Measurements from ENCODE around the gene APPL1.

APPL1 gene

DNA sequence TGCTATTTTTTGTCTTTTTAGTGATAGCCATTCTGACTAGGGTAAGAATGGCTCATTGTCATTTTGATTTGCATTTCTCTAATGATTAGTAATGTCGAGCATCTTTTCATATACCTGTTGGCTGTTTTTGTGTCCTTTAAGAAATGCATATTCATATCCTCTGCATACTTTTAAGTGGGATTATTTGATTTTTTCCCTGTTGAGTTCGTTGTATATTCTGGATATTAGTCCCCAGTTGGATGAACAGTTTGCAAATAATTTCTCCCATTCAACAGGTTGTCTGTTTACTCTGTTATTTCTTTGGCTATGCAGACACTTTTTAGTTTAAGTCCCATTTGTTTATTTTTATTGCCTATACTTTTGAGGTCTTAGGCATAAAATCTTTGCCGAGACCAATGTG lies 34.4 kb downstream of the APPL1 start:
- DNase-seq (ENCODE audit: low read depth): no peak
- no peak overlapping the region for H3K4me3 ChIP-seq (ENCODE audit: low read length)
- TF ChIP-seq, protein P1, sequence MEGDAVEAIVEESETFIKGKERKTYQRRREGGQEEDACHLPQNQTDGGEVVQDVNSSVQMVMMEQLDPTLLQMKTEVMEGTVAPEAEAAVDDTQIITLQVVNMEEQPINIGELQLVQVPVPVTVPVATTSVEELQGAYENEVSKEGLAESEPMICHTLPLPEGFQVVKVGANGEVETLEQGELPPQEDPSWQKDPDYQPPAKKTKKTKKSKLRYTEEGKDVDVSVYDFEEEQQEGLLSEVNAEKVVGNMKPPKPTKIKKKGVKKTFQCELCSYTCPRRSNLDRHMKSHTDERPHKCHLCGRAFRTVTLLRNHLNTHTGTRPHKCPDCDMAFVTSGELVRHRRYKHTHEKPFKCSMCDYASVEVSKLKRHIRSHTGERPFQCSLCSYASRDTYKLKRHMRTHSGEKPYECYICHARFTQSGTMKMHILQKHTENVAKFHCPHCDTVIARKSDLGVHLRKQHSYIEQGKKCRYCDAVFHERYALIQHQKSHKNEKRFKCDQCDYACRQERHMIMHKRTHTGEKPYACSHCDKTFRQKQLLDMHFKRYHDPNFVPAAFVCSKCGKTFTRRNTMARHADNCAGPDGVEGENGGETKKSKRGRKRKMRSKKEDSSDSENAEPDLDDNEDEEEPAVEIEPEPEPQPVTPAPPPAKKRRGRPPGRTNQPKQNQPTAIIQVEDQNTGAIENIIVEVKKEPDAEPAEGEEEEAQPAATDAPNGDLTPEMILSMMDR (IDR thresholded peaks at IDR 0.05; ENCODE audit: insufficient read depth, low read depth, low read length, missing control alignments): no peak

DNA sequence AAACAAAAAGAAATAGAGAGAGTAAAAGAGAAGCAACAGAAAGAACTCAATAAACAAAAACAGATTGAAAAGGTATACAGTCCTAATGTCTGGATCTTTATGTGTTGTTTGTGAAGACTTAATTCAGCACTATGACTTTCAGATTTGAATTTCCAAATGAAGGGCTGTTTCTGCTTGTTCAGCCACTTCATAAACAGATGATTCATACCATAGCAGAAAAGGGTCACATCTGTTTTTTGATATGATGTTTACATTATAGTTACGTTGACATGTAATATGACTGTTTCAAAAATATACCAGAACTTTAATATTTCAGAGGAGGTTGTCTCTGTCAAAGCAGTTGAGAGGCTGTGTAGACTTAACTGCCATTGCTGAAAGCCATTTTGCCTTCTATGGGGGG lies 40.9 kb downstream of the APPL1 start:
- TF ChIP-seq, protein P1 (IDR thresholded peaks at IDR 0.05; ENCODE audit: insufficient read depth, low read depth, low read length, missing control alignments): no peak

DNA sequence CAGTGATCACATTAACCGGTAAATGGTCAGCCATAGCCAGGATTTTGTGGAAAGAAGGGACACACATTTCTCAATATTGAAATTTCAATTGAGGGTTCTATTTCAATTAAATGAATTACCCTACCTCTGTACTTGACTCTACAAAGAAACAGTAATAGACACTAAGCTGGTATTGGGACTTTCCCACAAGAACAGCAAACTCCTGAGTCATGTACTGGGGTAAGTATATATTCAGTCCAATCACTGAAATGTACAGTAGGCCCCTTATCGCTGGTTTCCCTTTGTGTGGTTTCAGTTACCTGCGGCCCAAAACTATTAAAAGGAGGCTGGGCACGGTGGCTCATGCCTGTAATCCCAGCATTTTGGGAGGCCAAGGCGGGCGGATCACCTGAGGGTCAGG lies 47.3 kb downstream of the APPL1 start:
- peak; percentile 16 for DNase-seq (ENCODE audit: low read depth)
- TF ChIP-seq, protein P1 (IDR thresholded peaks at IDR 0.05; ENCODE audit: insufficient read depth, low read depth, low read length, missing control alignments): no peak
- H3K4me3 ChIP-seq (ENCODE audit: low read length): no peak overlapping the region

More for the DNA sequence above, 40.9 kb downstream of the APPL1 start:
- no peak for DNase-seq (ENCODE audit: low read depth)
- H3K4me3 ChIP-seq (ENCODE audit: low read length): no peak overlapping the region

DNA sequence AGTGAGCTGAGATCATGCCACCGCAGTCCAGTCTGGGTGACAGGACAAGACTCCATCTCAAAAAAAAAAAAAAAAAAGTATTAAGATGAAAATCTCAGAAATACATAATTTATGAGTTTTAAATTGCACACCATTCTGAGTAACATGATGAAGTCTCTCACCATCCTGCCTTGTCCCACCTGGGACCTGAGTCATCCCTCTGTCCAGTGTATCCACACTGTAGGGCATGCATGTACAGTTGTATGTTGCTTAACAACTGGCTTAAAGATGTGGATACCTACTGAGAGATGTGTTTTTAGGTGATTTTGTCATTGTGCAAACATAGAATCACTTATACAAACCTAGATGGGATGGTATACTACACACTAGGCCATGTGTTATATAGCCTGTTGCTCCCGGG lies 47.9 kb downstream of the APPL1 start:
- H3K4me3 ChIP-seq (ENCODE audit: low read length): no peak overlapping the region
- peak; percentile 27 for DNase-seq (ENCODE audit: low read depth)
- TF ChIP-seq, protein P1 (IDR thresholded peaks at IDR 0.05; ENCODE audit: insufficient read depth, low read depth, low read length, missing control alignments): no peak

DNA sequence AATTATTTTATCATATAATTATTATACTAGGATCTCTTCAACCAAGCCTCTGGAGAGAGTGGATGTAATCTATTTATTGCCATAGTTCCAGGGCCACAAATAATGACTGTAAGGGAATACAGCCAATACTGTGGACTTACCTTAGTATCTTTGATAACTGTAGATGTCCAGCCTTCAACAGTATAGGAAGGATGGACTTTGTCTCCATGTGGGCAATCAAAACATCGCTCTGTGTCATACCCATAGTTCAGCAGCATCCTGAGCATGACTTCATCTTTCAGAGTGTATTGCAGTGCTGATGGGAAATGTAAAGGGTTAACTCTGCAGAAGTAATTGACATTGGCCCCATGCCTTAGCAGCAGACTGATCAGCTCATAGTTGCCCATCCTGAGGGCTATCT lies 50.7 kb downstream of the APPL1 start:
- DNase-seq (ENCODE audit: low read depth): no peak
- TF ChIP-seq, protein P1 (IDR thresholded peaks at IDR 0.05; ENCODE audit: insufficient read depth, low read depth, low read length, missing control alignments): no peak

DNA sequence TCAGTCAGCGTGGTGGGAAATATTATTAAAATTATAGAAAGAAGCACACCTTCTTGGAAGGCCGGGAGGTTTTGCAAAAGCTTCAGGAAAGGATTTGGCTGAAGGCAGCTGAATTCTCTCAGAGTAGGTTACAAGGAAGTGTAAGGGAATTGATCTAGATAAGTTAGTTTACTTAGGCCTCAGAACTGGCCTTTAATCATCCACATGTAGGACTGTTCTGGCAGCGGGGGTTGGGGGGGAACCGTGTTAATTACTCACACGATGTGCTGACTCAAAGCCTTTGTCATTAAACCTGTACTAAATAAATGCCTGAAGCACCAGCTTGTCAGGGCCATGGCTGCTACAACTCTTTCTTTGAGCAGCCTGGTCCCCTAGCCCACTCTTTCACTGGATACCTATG lies 52.2 kb downstream of the APPL1 start:
- no peak overlapping the region for H3K4me3 ChIP-seq (ENCODE audit: low read length)
- peak; percentile 44 for DNase-seq (ENCODE audit: low read depth)
- TF ChIP-seq, protein P1 (IDR thresholded peaks at IDR 0.05; ENCODE audit: insufficient read depth, low read depth, low read length, missing control alignments): no peak

More for the DNA sequence above, 50.7 kb downstream of the APPL1 start:
- H3K4me3 ChIP-seq (ENCODE audit: low read length): no peak overlapping the region

DNA sequence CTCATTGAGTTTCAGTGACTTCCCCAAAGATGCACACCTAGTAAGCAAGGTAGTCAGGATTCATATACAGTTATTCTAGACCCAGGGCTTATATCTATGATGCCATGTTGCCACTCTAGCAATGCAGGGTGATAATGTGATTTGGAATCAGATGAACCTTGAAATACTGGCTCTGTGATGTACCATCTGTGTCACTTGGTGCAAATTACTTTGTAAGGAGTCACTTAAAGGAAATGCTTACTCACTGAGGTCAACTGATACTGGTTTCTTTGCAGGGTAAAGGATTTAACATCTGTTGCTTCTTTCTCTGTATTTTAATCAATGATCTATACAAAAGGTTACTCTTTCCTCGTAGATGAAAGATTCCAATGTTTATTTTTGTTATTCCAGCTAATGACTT lies 54.2 kb downstream of the APPL1 start:
- TF ChIP-seq, protein P1 (IDR thresholded peaks at IDR 0.05; ENCODE audit: insufficient read depth, low read depth, low read length, missing control alignments): no peak
- peak; percentile 51 for DNase-seq (ENCODE audit: low read depth)
- no peak overlapping the region for H3K4me3 ChIP-seq (ENCODE audit: low read length)

Measured in epithelial cell of esophagus (primary cell).